Renal cortex interstitium (tissue), 11 donors: ENCODE measurements around the gene GABPB1. TPM values are rescaled to one million over a fixed set of nuclear protein-coding genes. Genes with fewer than 3 reads are reported as not detected.

ENCODE experiments used
- DNase-seq, 11 donors: peaks; one replicate each; pipeline ENCODE4 v3.0.0-alpha.2; 2013; ENCODE audit warnings: low read depth in 9 of 11, low spot score in 4 of 11; ENCODE audit errors: extremely low read depth in 1 of 11
- polyA plus RNA-seq, 3 donors: library from polyadenylated mRNA; unstranded; fragments of 120-200 nt; gene quantifications; one replicate each; pipeline ENCODE4 v1.2.1, GENCODE V29; 2013; ENCODE audit not compliant: insufficient read length in 3 of 3

The GABPB1 gene
- polyA plus RNA-seq, 3 donors = 27.2 to 32.8 (median 30.2) TPM

GRCh38 chr15:50353975-50354837 is 792 bp downstream of the GABPB1 start:
- peak; percentile 44 to 75 (median 69) for DNase-seq

- DNase-seq = peak in 3 of 11 donors; percentile 9 to 31 (median 15)
Observed at GRCh38 chr15:50353251-50353974, 1.6 kb downstream of the GABPB1 start.

DNA sequence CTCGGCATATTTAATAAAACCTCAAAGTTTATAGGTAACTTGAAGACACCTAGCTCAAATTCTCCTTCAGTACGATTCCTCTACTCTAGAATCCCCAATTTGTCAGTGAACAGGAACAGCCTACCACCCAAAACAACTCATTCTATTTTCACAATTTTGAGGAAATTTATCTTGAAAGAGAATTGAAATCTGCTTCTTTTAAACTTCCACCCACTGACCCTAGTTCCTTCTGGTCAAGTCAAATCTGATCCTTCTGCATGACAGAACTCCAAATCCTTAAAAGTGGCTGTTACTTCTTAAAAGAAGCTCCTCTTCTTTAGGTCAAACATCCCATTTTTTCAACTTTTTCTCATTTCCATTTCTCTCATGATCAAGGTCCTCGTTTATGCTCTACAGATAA is 4.4 kb downstream of the GABPB1 start:
- no peak for DNase-seq

GRCh38 chr15:50345298-50345697 is 9.7 kb downstream of the GABPB1 start:
- no peak for DNase-seq

- DNase-seq = no peak
Observed at GRCh38 chr15:50344006-50344464, 11.0 kb downstream of the GABPB1 start.

GRCh38 chr15:50341616-50342136 is 13.3 kb downstream of the GABPB1 start:
- DNase-seq = no peak

DNA sequence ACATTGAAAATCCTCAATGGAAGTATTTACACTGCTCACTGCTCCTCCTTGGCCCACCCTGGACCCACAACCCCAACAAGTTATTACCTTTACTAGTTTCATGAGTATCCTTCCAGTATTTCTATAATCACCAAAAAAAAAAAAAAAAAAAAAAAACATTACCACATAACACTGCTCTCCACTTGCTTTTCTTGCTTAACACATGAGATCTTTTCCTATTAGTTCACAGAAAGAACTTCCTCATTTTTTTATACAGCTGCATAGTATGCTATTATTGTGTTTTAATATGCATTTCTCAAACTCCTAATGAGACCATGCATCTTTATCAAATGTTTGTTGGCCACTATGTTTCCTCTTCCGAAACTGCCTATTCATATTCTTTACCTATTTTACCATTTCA is 14.6 kb downstream of the GABPB1 start:
- DNase-seq = no peak

DNA sequence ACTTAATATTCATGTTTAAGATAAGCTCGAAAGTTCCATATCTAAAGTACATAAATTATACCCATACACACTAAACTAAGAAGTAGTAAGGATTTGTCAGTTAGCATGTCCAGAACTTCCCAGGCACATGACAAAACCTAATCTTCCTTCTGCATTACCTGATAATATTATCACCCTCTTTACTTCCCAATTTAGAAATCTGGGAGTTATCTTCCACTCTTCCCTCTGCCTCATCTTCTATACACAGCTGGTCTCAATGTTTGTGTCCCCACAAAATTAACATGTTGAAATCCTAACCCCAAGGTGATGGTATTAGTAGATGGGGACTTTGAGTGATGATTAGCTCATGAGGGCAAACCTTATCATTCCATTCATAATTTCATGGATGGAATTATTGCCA is 15.3 kb downstream of the GABPB1 start:
- no peak for DNase-seq

GRCh38 chr15:50335251-50335650 is 19.7 kb downstream of the GABPB1 start:
- no peak for DNase-seq

DNA sequence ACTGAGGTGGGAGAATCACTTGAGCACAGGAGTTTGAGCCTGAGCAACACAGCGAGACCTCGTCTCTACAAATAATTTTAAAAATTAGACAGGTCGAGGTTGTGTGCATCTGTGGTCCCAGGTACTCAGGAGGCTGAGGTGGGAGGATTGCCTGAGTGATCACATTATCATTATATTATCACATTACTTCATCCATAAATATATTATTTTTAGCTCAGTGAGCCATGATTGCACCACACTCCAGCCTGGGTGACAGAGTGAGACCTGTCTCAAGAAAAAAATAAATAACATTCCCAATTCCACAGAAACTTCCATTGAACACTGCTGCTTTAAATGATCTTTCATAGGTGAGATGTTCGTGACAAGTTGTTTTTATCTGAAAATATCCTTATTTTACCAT is 21.8 kb downstream of the GABPB1 start:
- DNase-seq = no peak

DNA sequence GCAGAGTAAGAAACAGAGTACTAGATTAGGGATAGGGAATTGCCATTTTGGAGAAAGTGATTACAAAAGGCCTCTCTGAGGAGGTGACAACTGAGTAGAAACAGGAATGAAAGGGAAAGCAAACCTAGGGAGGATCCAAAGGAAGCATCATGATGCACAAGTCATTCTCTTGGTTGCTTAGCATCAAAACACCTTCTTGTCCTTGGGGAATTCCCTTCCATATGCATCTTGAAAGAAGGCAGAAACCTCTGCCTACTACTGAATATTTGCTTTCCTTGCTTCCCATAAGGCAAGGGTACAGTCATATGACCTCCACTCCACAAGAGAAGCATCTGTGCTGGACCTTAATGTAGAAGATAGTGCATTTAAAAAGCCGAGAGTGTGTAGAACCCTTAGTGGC is 24.1 kb downstream of the GABPB1 start:
- no peak for DNase-seq

DNA sequence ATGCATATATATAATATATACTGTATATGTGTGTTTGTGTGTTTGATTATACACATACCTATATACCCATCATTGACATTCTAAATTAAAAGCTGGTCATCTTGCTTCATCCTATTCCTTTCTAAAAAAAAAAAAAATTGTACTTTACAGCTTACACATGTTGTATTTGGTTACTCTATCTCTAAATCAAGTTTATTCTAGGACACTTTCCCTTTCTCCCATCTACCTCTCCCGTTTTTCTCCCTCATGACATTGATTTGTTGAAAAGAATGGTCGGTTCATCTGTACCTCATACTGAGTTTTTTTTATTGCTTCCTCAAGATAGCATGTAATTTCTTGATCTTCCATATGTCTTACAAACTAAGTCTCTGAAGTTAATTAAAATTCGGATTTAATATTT is 26.9 kb downstream of the GABPB1 start:
- DNase-seq = no peak

- DNase-seq = no peak
Observed at GRCh38 chr15:50321680-50322210, 33.3 kb downstream of the GABPB1 start.

DNA sequence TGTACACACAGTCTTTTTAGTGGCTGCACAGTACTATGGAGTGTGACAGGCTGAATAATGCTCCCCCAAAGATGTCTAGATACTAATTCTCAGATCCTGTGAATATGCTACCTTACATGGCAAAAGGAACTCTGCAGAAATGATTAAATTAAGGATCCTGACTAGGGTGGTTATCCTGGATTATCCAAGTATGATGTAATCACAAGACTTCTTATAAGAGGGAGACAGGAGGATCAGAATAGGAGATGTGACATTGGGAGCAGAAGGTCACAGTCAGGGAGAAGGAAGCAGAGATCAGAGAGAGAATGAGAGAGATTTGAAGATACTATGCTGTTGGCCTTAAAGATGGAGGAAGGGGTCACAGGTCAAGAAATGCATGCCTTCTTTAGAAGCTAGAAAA is 34.5 kb downstream of the GABPB1 start:
- no peak for DNase-seq

- DNase-seq = no peak
Observed at GRCh38 chr15:50318697-50319096, 36.3 kb downstream of the GABPB1 start.

GRCh38 chr15:50315814-50316630 is 39.0 kb downstream of the GABPB1 start:
- DNase-seq = peak; percentile 4 to 43 (median 20)

DNA sequence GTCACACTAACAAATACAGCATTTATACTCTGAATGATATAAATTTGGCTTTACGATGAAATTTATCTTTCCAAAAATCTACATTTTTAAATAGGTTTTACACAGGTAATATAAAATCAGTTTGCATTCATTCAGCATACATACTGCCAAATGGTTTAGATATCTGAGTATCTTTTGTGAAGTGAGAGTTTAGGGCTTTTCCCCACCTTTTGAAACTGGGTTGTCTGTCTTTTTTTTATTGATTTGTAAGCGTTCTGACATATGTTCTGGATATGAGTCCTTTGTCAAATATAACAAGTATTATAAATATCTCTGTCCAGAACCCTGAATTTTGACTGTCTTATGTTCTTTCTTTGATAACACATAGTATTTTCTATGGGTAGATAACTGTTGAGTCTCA is 42.4 kb downstream of the GABPB1 start:
- no peak for DNase-seq

- no peak for DNase-seq
Observed at GRCh38 chr15:50307799-50308198, 47.2 kb downstream of the GABPB1 start.

DNA sequence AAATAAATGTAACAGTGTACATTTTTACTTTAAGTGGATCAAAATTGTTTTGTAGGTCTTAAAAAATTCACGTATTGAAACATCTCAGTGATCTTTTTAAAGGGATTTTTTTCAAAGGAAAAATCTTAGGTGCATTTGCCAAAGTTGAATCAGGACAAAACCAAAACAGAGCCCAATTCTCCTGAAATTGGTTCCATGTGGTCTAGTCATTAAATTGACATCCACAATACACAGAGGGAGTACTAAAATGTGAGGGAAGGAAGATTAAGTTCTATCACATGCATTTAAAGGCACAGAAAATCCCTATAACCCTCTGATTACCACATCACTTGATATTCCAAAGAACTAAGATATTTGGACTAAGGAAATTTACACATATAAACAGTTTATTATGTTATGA is 50.2 kb downstream of the GABPB1 start:
- DNase-seq = no peak
